ENCODE measurements around the gene CNOT6L.

Gene CNOT6L

DNA sequence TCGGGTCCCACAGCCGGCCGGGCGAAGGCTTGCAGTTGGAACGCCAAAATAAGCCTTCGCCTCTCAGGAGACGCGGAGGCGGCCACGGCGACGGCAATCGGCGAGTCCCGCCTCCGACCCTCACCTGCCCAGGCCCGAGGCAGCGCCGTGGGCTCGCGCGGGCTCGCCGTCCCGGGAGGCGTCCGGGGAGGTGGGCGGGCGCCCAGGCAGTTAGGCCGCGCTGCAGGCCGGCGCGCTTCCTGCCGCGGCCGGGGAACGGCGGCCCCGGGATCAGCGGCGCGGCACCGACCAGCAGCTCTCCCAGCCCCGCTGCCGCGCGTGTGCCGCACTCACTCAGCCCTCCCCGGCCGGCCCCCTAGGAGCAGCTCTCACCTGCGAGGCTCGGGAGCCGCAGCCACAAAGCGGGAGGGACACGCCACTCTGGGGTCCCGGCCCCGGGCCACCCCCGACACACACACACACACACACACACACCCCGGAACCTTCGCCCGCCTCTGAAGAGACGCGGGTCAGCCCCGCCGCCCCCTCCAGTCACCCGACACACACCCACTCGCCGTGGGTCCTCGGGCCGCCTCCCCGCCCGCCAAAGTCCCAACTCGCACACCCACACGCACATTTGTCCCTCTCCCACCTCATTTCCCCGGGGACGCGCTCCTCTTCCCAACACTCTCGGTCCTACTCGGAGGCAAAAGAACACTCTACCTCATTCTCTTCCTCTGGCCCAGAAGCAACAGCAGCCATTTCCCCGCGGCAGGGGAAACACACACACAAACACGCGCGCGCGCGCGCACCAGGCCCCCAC lies at the start of gene CNOT6L:
TSS of gene CNOT6L (minus strand) at position 767 of the 802 bp plus-strand sequence. CDS start at position 707, 60 bp downstream.
- DNase-seq: peak; percentile 85

DNA sequence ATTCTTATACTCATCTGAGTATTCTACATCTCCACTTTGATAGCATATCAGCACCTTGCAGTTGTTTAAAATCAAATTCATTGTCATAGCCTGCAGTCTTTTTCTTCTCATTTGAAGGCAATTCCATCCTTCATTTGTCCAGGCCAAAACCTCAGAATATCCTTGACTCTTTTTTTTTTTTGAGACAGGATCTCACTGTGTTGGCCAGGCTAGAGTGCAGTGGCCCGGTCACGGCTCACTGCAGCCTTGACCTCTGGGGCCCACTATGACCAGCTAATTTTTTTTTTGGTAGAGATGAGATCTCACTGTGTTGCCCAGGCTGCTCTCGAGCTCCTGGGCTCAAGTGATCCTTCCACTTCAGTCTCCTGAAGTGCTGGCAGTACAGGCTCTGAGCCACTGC lies 46.1 kb upstream of the CNOT6L start:
- DNase-seq: no peak

- DNase-seq: peak; percentile 66
These were observed 44.2 kb upstream of the CNOT6L start for GRCh38 chr4:77863341-77863740.

DNA sequence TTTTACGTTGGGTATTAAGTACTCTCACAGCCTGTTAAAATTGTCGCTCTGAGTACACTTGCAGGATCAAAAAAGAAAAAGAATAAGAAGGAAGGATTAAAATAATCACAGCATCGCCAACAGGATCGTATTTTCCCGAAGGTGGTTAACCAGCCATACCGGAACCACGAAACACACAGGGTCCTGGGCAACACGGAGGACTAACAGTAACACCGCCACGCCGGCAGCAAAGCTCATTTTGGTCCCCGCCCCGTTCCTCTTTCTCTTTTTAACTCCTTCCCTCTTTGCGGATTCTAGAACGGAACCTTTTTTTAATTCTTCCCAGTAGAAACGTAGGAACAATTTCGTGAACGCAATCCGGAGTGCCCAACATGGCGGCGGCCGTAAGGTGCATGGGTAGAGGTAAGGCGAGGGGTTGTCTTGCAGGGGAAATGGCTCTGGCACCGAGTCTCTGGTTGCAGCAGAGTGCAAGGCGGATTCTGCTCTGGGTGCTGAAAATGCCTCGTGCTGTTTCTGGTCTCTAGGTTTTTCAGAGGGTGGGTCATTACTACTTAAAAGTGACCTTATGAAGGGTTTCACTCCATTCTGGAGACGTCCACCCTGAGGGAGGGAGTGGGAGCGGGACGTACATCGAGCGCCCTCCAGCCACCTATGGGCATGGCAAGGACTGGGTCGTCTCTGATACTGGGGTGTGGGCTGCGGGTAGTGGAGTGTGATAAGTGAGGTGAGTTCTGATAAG lies 43.5 kb upstream of the CNOT6L start, which contains the start of gene MRPL1:
TSS of gene MRPL1 (plus strand) at position 353 of the 739 bp plus-strand sequence. CDS start at position 372, 19 bp downstream.
- peak; percentile 94 for DNase-seq

GRCh38 chr4:77861495-77861894 lies 42.3 kb upstream of the CNOT6L start:
- no peak for DNase-seq

DNA sequence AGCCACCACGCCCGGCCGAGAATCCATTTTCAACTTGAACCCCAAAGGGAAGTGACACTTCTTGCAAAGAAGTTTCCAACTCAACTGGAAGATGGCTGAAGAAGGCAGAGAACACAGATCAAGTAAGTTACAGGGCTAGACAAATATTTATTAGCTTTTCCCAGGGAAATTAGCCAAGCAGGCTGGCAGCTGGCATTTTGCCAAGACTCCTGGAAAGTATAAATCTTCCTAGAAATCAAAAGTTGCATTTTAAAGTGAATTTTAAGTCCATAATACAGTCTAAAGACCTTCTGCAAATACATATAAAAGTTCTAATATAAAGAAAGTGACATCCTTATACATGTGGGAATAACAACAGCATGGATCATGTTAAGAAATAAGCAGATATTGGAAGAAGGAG lies 40.1 kb upstream of the CNOT6L start:
- no peak for DNase-seq

DNA sequence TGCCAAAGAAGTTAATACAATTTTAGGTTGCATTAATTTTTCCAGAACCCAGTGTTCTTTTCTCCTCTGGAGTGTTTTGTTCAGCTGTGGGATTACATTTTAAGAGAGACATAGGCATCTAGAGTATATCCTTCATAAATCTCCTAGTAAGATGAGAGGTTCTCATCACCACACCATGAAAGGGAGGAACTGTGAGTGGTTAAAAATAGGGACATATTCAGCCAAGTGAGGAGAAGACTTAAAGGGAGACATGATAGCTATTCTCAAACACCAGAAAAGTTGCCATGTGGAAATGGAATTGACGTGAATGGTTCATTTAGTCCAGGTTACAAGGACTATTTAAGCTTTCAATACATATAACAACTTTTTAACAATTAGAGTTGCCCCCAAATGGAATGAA lies 37.0 kb upstream of the CNOT6L start:
- no peak for DNase-seq

DNA sequence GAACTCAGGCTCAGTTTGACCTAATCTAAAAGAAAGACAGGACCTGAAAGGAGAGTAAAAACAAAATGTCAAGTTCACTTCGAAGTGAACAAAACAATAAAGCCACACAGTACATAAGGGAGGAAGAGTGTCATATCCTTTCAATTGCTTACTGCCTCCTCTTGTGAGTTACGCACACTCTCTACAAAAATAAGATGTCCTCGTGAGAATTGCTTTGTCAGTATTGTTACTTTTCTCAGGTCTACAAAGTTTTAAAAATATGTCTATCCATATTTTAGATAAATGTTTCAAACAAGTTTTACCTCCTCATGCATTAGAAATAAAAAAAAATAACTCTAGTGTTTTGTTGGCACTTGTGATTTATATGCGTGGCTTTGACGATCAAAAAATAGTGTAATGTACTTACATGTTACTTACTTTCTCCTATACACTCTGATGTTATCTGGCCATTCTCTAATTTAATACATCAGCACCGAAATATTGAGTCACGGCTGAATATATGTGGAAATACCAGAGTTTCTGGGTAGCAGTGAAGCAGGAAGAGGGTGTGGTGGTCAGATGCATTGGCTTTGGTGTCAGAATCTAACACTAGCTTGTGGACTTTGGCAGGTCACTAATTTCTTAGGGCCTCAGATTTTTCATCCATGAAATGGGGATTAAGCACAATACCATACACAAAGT lies 35.4 kb upstream of the CNOT6L start:
- no peak for DNase-seq

GRCh38 chr4:77852892-77853495 lies 33.8 kb upstream of the CNOT6L start:
- peak; percentile 83 for DNase-seq

DNA sequence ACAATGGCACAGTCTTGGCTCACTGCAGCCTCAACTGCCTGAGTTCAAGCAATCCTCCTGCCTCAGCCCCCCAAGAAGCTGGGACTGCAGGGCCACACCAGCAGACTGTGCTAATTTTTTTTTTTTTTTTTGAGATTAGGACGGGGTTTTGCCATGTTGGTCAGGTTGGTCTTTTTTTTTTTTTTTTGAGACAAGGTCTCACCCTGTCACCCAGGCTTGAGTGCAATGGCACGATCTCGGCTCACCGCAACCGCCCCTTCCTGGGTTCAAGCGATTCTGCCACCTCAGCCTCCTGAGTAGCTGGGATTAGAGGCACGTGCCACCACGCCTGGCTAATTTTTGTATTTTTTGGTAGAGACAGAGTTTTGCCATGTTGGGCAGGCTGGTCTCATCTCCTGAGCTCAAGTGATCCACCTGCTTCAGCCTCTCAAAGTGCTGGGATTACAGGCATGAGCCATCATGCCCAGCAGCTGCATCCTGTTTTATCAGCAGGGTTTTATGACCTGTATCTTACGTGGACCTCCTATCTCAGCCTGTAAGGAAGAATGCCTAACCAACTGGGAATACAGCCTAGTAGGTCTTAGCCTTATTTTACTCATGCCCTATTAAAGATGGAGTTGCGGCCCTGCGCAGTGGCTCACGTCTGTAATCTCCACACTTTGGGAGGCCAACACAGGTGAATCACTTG lies 30.3 kb upstream of the CNOT6L start:
- no peak for DNase-seq

DNA sequence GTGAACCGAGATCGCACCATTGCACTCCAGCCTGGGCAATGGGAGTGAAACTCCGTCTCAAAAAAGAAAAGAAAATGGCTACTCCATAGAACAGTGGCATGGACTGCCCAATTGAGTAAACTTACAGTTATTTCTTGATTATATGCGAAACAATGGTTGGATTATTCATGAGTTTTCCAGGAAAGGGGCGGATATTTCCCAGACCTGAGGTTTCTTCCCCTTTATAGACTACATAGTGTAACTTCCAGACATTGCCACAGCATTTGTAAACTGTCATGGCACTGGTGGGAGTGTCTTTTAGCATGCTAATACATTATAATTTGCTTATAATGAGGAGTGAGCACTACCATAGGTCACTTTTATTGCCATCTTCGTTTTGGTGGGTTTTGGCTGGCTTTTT lies 29.3 kb upstream of the CNOT6L start:
- DNase-seq: no peak

GRCh38 chr4:77845929-77846328 lies 26.8 kb upstream of the CNOT6L start:
- no peak for DNase-seq

DNA sequence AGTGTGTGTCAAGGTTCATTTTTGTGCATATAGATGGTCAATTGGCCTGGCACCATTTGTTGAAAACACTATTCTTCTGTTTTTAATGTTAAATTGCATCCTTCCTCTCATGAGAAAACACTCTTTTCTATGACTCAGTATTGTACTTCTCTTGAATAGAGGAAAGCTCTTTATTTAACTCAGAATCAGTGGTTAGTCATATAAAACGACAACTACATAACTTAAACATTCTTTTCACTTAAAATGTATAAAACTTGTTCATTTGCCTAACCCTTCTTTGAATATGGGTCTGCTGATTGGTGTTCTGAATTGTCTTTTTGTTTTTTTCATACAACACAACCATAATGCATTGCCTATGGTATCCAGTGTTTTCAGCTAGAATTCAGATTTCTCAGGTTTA lies 26.2 kb upstream of the CNOT6L start:
- DNase-seq: no peak

DNA sequence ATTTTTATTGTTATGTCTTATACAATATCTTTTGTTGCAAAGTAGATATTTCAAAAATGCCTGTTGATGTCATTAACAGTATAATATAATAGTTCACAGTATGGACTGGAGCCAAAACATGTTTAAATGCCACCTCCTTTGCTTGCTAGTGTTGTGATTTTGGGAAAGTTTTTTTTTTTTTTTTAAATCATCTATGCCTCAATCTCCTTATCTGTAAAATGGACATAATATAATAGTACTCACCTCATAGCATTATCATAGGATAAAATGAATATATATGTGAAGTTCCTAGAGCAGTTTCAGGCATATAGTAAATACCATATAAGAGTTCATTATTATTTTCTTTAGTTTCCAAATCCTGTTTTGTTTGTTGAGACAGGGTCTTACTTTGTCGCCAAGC lies 25.2 kb upstream of the CNOT6L start:
- DNase-seq: no peak

DNA sequence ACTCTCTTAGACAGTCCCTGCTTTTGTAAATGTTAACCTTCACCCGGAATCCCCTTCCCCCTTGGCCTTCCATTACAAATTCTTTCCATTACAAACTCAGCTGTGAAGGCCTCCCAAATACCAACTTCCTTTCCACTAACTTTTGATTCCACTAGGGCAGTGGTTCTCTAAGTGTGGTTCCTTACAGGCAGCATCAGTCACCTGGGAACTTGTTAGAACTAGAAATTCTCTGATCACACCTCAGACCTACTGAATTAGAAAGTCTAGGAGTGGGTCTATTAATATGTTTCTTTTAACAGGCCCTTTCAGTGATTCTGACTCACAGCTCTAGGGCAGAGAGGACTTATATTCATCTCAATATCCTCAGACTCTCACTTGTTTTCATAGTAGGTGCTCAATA lies 24.5 kb upstream of the CNOT6L start:
- no peak for DNase-seq

DNA sequence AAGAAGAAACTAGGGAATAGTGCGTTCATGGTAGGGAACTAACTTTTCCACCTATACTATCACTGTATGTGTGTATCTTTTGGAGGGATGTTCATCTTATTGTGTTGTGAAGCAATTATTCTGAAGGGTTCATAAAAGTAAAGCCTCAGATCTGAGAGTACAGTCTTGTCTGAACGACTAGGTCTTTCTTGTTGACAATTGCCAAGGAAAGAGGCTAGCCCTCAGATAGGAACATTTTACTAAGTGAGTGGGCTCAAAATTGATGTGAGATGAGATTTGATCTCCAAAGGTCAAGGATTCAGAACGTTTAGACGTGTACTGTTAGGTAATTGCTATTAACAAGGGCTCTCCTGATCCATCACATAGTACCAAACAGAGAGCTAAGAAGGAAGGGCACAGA lies 15.2 kb upstream of the CNOT6L start:
- DNase-seq: no peak

- DNase-seq: no peak
These were observed 14.1 kb upstream of the CNOT6L start for GRCh38 chr4:77833126-77833724.

DNA sequence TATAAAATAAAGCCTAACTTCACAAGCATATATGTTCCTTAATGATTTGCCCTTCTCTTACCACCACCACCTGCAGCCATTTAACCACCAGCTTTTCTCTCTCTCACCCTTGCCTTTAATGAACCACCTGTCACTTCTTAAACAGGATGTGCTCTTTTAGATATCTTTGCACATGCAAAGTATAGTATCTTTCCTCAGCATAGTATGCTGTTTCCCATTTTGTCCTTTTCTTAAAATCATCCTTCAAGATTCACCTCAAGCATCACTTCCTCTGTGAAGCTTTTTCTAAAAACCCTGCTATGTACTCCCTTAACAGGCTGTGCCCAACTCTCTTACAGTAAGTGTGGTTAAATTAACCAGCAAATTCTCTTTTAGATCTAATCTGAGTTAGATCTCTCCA lies 8.2 kb upstream of the CNOT6L start:
- DNase-seq: no peak

- no peak for DNase-seq
These were observed 7.1 kb upstream of the CNOT6L start for GRCh38 chr4:77826275-77826674.

GRCh38 chr4:77821775-77822174 lies 2.6 kb upstream of the CNOT6L start:
- DNase-seq: peak; percentile 79

GRCh38 chr4:77820649-77821561 lies 1.7 kb upstream of the CNOT6L start:
- no peak for DNase-seq
